IPS-NIHi7 (cell line): Measurements from ENCODE around the gene TICRR.

Experiments used
- DNase-seq: peaks from one replicate; pipeline ENCODE4 v3.0.0; 2012; ENCODE audit warnings: mixed read lengths; ENCODE audit errors: extremely low spot score

The TICRR gene

GRCh38 chr15:89654847-89655805, 79.9 kb downstream of the TICRR start, which contains the start of gene KIF7:
Gene KIF7 (minus strand): TSS chr15:89655467. CDS start chr15:89652930, 2,537 bp downstream.
- peak; percentile 98 for DNase-seq

- DNase-seq = no peak
These were observed 81.0 kb downstream of the TICRR start for GRCh38 chr15:89656116-89656815.

GRCh38 chr15:89657686-89658200, 82.5 kb downstream of the TICRR start:
- DNase-seq = no peak

- DNase-seq = no peak
These were observed 84.0 kb downstream of the TICRR start for GRCh38 chr15:89659295-89659694.

GRCh38 chr15:89660556-89660955, 85.3 kb downstream of the TICRR start:
- DNase-seq = no peak

- peak; percentile 58 for DNase-seq
These were observed 87.8 kb downstream of the TICRR start for GRCh38 chr15:89662893-89663626.

- DNase-seq = no peak
These were observed 89.4 kb downstream of the TICRR start for GRCh38 chr15:89664441-89665350.

- peak; percentile 74 for DNase-seq
These were observed 90.3 kb downstream of the TICRR start for GRCh38 chr15:89665449-89666181.

- no peak for DNase-seq
These were observed 91.1 kb downstream of the TICRR start for GRCh38 chr15:89666184-89666857.

GRCh38 chr15:89666858-89667705, 91.8 kb downstream of the TICRR start:
- DNase-seq = no peak

- DNase-seq = no peak
These were observed 92.4 kb downstream of the TICRR start for GRCh38 chr15:89667706-89667960.

GRCh38 chr15:89668171-89668570, 92.9 kb downstream of the TICRR start:
- DNase-seq = no peak

GRCh38 chr15:89669309-89669865, 94.1 kb downstream of the TICRR start:
- no peak for DNase-seq

GRCh38 chr15:89669941-89670340, 94.7 kb downstream of the TICRR start:
- no peak for DNase-seq

- no peak for DNase-seq
These were observed 95.8 kb downstream of the TICRR start for GRCh38 chr15:89670971-89671560.

- no peak for DNase-seq
These were observed 96.4 kb downstream of the TICRR start for GRCh38 chr15:89671687-89672086.

GRCh38 chr15:89672221-89673164, 97.2 kb downstream of the TICRR start:
- DNase-seq = no peak
